Panc1 (cell line): ENCODE results near the gene MOB2.

Experiments used
- POLR2AphosphoS5 ChIP-seq: IDR thresholded peaks from 2 replicates; pipeline ENCODE4 v1.6.1; 2012; ENCODE audit warnings: mild to moderate bottlenecking, low read depth, low read length, moderate library complexity
- TF ChIP-seq, protein P1 (sequence below): fragments of 450-650 bp; IDR thresholded peaks from 2 replicates; pipeline ENCODE4 v1.5.1; 2017; ENCODE audit warnings: mild to moderate bottlenecking

DNA sequence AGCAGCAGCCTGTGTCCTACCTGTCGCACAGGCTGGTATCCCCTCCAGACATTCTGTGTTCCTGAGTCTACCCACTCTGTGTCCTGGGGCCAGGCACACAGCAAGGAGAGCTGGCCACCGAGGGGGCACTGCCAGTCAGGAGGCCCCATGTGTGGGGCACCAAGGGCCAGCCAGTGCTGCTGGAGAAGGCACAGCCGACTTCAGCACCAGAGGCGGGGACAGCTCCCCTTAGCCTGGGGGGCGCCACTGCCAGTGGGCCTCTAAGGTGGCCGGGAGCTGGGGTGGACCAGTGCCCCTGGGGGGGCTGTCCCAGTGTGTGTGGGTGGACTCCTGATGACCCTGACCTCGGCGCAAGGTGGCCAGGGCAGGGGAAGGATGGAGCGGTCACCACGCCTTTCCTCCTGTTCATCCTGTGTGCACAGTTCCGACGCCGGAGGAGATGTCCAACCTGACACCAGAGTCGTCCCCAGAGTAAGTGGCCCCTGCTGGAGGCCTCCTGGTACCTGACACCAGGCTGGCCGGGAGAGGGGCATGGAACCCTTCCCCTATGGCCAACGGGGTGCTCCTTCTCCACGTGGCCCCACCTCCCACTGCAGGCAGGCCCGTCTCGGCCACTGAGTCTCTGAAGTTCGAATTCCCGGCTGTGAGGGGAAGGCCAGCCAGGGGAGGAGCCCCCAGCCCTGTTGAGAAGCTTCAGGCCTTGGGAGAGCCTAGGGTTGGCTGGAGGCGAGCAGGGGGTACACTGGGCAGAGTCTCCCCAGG, 35.4 kb downstream of the MOB2 start:
- TF ChIP-seq, protein P1, sequence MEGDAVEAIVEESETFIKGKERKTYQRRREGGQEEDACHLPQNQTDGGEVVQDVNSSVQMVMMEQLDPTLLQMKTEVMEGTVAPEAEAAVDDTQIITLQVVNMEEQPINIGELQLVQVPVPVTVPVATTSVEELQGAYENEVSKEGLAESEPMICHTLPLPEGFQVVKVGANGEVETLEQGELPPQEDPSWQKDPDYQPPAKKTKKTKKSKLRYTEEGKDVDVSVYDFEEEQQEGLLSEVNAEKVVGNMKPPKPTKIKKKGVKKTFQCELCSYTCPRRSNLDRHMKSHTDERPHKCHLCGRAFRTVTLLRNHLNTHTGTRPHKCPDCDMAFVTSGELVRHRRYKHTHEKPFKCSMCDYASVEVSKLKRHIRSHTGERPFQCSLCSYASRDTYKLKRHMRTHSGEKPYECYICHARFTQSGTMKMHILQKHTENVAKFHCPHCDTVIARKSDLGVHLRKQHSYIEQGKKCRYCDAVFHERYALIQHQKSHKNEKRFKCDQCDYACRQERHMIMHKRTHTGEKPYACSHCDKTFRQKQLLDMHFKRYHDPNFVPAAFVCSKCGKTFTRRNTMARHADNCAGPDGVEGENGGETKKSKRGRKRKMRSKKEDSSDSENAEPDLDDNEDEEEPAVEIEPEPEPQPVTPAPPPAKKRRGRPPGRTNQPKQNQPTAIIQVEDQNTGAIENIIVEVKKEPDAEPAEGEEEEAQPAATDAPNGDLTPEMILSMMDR, result no peak
- TF ChIP-seq POLR2AphosphoS5, result no peak
